ENCODE results near the gene UBQLN4.

Gene UBQLN4

GRCh38 chr1:156053768-156054499, at the start of gene UBQLN4:
UBQLN4 (minus strand) TSS chr1:156053798; CDS start chr1:156053701, 97 bp downstream.
- DNase-seq (ENCODE audit: low read depth) = peak; percentile 72

GRCh38 chr1:156102633-156103511, 49.3 kb upstream of the UBQLN4 start:
- peak; percentile 46 for DNase-seq (ENCODE audit: low read depth)

GRCh38 chr1:156101880-156102279, 48.3 kb upstream of the UBQLN4 start:
- DNase-seq (ENCODE audit: low read depth) = no peak

- DNase-seq (ENCODE audit: low read depth) = no peak
These were observed 46.8 kb upstream of the UBQLN4 start for GRCh38 chr1:156100205-156100995.

- DNase-seq (ENCODE audit: low read depth) = no peak
These were observed 45.7 kb upstream of the UBQLN4 start for GRCh38 chr1:156099282-156099681.

GRCh38 chr1:156098784-156099183, 45.2 kb upstream of the UBQLN4 start:
- no peak for DNase-seq (ENCODE audit: low read depth)

GRCh38 chr1:156097499-156098178, 44.0 kb upstream of the UBQLN4 start:
- DNase-seq (ENCODE audit: low read depth) = no peak

- peak; percentile 77 for DNase-seq (ENCODE audit: low read depth)
These were observed 43.2 kb upstream of the UBQLN4 start for GRCh38 chr1:156096640-156097391.

GRCh38 chr1:156095906-156096508, 42.4 kb upstream of the UBQLN4 start:
- no peak for DNase-seq (ENCODE audit: low read depth)

GRCh38 chr1:156091610-156092009, 38.0 kb upstream of the UBQLN4 start:
- no peak for DNase-seq (ENCODE audit: low read depth)

- peak; percentile 52 for DNase-seq (ENCODE audit: low read depth)
These were observed 37.2 kb upstream of the UBQLN4 start for GRCh38 chr1:156090840-156091188.

- DNase-seq (ENCODE audit: low read depth) = no peak
These were observed 36.7 kb upstream of the UBQLN4 start for GRCh38 chr1:156090138-156090839.

GRCh38 chr1:156089704-156090103, 36.1 kb upstream of the UBQLN4 start:
- DNase-seq (ENCODE audit: low read depth) = no peak

GRCh38 chr1:156086256-156086662, 32.7 kb upstream of the UBQLN4 start:
- no peak for DNase-seq (ENCODE audit: low read depth)

GRCh38 chr1:156083800-156084790, 30.5 kb upstream of the UBQLN4 start:
- no peak for DNase-seq (ENCODE audit: low read depth)

GRCh38 chr1:156082309-156083091, 28.9 kb upstream of the UBQLN4 start, which contains the start of gene MEX3A:
MEX3A (minus strand) TSS chr1:156082465; CDS start chr1:156081998, 467 bp downstream.
- DNase-seq (ENCODE audit: low read depth) = no peak

- DNase-seq (ENCODE audit: low read depth) = no peak
These were observed 28.3 kb upstream of the UBQLN4 start for GRCh38 chr1:156081917-156082308.
